HG02943 (cell line): ENCODE data around the gene EWSR1.

Source experiments
- ATAC-seq: cut with Tn5 transposase; IDR thresholded peaks from one replicate; pipeline ENCODE4 v1.9.1; 2021; ENCODE audit warnings: mild to moderate bottlenecking, low read depth, moderate library complexity; ENCODE audit not compliant: unreplicated experiment

The EWSR1 gene

DNA sequence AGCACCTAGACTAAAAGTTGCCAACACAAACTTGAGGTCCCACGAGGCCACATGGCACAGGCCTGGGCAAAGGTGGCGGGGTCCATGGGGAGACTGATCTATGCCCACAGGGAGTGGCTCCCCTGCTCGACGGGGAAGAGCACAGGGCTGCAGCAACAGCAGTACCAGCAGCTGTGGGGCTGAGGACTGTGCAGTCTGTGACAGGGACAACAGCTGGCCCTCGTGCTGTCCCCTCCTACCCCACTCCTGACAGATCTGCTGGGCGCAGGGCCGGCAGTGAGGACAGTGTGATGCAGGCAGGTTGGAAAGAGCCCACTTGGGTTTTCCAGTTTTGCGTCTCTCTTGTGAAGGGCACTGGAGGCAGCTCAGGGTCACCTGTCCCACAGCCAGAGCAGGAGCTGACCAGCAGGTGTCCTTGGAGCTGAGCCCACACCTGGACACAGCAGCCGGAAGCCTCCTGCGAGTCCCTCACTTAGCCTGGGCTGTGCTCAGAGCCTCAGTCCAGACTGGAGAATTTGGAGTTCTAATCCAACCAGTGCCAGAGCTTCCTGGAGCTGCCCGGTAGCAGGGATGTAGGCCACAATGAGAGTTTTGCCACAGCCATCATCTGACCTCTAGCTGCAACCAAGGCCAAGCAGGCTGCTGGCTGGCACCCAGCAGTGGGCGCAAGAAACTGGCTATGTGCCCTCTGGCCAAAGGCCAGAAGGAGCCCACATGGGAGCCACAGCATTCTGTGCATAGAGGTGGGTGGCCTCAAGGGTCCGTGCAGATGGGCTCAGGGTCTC lies 34.8 kb downstream of the EWSR1 start:
- ATAC-seq: no peak

DNA sequence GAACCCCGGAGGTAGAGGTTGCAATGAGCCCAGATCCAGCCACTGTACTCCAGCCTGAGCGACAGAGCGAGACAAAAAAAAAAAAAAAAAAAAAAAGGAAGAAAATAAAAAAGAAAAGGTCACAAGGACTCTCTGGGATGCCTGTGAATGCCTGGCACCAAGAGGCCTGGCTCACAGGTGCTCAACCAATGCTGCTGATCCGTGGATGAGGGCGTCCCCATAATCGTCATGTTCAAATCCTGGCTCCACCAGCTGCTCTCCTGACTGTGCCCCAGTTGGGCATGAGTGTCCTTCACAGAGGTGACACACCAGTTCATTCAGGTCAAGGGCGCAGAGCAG lies 37.7 kb downstream of the EWSR1 start:
- ATAC-seq: no peak

DNA sequence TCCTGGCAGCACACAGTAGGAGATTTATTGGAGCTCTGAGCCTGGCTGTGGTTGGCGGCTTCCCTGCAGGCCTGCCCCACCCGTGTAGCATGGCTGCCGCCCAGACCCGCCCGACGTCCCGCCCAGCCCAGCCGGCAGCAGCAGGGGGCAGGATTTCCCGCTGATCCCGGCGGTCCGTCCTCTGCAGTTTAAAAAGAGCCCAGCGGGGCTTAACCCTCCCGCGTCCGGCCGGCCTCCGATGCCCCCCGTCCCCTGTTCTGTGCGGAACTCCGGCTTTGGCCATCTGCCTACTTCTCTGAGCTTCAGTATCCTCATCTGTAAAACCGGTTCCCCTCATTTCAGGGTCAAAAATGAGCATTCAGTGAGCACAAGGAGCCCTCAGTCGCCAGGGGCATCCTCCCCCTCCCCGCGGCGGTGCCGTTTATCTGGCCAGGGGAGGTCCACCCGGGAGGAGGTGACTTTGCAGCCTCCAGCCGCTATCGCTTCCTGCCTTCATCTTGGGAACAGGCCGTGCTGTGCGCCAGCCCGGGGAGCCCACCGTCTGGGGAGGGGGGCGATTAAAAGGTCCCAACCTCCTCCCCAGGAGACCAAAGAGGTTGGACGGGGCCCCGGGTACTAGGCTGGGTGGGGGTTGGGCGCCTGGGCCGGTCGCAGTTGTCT lies 38.2 kb downstream of the EWSR1 start, which contains the start of gene GAS2L1:
TSS of gene GAS2L1 (plus strand) at position 476 of the 660 bp plus-strand sequence. CDS start 1,456 bp downstream, outside the sequence.
- no peak for ATAC-seq

DNA sequence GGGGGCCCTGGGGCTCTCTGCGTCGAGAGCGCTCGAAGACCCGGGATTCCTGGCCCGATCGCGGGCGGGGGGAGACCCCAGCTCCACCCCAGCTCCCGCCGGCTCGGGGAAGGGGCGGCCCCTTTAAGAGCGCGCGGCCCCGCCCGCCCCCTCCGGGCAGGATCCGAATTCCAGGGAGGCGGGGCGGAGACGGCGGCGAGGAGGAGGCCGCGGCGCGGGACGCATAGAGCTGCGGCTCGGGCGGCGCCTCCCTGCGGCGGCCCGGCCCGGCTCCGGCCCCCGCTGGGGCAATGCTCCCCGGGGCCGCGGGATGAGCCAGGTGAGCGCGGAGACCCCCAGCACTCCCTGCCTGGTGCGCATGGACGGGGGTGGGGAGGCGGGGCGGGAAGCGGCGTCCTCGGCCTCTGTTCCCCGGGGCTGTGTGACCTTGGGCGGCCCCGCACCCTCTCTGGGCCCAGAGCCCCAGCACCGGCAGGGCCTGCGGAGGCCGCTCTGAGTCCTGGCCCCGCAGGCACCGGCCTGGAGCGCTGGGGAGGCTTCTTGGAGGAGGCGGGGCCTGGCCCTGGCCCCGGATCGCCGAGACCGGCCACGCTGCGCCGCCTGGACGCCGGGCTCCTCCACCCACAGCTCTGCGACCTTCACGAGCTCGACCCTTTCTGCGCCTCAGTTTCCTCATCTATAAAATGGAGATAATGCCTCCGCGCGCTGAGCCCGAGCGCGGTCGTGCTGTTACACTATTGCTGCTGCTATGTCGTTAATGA lies 38.9 kb downstream of the EWSR1 start:
- ATAC-seq: no peak

DNA sequence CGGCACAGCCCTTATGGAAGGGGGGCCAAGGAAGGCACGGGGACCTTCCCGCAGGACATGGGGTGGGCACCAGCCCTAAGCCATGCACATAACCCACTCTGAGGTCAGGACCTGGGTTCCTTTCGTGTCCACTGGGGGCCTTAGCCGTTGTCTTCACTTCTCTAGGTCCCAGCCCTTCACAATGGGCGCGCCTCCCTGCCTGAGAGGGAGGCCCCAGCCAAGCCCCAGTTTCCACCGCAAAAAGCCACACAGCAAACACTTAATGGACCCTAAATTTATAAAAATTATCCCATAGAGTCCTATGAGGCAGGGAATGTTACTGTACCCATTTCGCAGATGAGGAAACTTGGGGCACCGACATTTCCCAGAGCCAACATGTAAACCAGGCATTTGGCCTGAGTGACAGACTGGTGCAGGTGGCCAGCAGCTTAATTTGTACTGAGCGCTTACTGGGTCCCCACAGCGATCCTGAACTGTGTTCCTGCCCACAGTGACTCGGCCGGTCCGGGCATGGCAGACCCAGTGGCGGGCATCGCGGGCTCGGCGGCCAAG lies 39.6 kb downstream of the EWSR1 start:
- no peak for ATAC-seq

DNA sequence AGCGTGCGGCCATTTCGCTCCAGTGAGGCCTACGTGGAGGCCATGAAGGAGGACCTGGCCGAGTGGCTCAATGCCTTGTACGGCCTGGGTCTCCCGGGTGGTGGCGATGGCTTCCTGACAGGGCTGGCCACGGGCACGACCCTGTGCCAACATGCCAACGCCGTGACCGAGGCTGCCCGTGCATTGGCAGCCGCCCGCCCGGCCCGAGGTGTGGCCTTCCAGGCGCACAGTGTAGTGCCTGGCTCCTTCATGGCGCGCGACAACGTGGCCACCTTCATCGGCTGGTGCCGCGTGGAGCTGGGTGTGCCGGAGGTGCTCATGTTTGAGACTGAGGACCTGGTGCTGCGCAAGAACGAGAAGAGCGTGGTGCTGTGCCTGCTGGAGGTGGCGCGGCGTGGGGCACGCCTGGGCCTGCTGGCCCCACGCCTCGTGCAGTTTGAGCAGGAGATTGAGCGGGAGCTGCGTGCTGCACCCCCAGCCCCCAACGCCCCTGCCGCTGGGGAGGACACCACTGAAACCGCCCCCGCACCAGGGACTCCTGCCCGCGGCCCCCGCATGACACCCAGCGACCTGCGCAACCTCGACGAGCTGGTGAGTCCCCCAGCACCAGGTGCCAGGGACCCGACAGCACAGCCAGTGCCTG lies 40.2 kb downstream of the EWSR1 start:
- no peak for ATAC-seq

DNA sequence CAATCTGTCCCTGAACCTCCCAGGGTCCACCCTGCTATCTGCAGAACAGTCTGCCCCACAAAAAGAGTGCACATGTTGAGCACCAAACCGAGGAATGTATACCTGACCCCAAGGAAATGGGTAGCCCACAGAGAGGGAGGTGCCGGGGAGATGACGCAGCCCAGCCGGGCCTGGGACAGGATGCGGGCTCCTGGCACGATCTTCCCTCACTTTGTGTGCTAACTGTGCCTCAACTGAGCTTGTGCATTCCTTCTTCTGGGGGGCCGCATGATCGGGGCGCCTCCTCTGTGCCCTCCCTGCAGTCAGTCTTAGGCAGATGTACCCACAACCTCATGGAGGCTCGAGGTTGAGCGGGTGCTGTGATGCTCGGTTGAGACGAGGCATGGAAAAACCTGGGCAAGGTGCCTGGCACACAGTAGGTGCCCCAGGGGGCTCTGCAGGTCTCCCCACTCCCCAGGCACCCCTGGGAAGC lies 40.8 kb downstream of the EWSR1 start:
- ATAC-seq: no peak

DNA sequence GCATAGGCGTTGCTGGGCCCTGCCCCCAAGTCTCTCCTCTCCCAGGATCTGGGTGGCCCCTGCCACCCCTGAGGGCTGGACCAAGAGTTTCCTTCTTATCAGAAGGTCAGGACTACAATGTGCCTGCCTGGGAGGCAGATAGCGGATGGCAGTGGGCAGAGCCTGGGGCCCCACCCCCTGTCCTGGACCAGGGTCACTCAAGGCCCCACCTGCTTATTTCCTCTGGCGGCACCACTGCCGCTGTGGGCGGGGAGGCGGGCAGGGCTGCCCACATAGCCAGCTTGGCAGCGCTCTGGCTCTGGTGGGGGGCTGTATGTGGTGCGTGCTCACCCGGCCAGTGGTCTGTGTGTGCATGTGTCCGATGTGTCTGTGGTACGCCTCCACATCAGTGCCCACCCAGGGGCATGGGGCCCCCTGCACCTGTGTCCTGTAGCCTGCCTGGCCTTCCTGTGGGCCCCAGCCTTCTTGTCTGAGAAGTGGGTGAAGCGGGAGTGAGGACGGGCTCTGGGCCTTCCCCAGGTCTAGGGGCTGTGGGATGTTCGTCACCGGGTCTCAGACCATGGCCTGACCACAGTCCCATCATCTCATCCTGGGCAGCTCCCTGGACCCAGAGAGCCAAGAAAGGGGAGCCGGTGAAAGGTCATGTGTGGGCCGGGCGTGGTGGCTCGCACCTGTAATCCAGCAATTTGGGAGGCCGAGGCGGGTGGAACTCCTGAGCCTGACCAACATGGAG lies 41.4 kb downstream of the EWSR1 start:
- ATAC-seq: no peak

DNA sequence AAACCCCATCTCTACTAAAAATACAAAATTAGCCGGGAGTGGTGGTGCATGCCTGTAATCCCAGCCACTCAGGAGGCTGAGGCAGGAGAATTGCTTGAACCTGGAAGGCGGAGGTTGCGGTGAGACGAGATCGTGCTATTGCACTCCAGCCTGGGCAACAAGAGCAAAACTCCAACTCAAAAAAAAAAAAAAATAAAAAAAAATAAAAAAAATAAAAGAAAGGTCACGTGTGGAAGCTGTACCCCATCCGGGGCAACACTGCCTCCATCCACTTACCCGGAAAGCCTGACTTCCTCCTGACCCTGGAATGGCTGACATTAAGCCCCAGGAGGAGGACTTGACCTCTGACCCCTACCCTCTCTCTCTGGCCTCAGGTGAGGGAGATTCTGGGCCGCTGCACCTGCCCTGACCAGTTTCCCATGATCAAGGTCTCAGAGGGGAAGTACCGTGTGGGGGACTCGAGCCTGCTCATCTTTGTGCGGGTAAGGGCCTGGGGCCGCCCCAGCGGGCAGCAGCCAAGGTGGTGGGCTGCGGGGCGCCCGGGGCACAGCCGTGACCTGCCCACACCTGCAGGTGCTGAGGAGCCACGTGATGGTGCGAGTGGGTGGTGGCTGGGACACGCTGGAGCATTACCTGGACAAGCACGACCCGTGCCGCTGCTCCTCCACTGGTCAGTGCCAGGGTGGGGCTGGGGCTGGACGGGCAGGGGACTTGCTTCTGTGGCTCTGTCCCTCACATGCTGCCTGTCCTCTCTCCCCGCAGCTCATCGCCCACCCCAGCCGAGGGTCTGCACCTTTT lies 42.2 kb downstream of the EWSR1 start:
- ATAC-seq: no peak

DNA sequence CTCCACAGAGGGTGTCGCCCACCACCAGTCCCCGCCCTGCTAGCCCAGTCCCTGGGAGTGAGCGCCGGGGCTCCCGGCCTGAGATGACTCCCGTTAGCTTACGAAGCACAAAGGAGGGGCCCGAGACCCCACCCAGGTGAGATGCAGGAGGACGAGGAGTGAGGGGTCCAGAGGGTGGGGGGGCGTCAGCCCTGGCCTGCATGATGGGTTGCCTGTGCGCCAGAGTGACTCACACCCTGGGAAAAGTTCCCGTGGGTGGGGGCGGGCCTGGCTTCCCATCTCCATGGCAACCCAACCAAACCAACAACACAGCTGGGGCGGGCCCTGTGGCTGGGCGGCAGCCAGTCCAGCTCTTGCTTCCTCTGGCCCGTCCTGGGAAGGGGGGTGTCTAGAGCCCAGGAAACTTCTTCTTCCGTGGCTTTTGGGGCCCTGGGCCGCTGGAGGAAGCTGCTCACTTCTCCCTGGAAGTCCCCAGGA lies 42.8 kb downstream of the EWSR1 start:
- ATAC-seq: no peak

DNA sequence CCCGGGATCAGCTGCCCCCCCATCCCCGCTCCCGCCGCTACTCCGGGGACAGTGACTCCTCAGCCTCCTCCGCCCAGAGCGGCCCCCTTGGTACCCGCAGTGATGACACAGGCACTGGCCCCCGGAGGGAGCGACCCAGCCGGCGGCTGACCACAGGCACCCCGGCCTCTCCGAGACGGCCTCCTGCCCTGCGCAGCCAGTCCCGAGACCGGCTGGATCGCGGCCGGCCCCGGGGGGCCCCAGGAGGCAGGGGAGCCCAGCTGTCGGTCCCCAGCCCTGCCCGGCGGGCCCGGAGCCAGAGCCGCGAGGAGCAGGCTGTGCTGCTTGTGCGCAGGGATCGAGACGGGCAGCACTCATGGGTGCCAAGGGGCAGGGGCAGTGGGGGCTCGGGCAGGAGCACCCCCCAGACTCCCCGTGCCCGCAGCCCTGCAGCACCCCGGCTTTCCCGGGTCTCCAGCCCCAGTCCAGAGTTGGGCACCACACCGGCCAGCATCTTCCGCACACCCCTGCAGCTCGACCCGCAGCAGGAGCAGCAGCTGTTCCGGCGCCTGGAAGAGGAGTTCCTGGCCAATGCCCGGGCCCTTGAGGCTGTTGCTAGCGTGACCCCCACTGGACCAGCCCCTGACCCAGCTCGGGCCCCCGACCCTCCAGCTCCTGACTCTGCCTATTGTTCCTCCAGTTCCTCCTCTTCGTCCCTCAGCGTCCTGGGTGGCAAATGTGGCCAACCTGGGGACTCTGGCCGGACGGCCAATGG lies 43.6 kb downstream of the EWSR1 start:
- no peak for ATAC-seq

DNA sequence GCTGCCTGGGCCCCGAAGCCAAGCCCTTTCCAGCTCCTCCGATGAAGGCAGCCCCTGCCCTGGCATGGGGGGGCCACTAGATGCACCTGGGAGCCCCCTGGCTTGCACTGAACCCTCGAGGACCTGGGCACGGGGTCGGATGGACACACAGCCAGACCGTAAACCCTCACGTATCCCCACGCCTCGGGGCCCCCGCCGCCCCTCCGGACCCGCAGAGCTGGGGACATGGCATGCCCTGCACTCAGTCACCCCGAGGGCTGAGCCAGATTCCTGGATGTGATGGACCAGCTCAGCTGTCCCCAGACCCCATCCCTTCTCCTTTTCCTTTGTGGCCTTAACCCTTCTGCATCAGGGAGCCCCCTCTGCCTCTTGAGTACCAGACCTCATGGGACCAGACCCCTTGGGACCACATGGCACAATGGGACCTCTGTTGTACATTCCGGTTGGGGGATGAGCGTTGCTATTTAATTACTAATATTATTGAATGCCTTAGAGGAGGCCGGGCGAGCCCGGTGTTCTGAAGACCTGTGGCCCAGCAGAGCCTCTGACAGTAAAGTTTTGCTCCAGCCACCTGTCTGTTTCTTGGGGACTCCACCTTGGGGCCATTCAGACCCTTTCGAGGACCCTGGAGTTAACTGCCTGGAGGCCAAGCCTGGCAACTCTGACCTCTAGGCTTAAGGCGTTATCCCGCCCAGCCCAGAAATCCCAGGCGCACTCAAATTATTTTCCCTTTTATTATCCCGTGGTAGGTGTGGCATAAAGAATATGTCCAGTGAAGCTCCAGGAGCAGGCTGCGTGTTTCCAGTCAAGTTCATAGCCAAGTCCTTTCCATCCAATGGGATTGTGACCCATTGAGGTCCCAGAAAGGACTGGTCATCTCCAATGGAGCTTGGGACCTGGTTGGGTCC lies 44.4 kb downstream of the EWSR1 start:
- ATAC-seq: no peak

DNA sequence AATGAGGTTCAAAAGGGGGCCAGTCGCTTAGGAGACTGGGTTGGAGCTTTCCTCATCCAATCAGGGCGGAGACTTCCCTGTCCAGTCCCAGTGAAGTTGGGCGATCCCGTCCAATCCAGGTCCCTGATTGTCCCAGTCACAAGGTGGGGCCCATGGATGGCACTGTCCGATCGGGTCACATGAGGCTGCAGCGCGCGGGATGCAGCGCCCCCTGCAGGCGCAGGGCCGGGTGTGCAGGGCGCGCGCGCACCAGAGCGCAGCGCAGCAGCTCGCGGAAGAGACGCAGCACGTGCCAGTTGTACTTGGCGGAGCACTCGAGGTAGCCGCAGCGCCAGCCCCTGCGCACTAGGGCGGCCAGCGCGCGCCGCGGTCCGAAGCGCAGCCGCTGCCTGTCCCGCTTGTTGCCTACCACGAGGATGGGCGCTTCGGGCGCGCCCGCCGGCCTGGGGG lies 45.1 kb downstream of the EWSR1 start:
- no peak for ATAC-seq

DNA sequence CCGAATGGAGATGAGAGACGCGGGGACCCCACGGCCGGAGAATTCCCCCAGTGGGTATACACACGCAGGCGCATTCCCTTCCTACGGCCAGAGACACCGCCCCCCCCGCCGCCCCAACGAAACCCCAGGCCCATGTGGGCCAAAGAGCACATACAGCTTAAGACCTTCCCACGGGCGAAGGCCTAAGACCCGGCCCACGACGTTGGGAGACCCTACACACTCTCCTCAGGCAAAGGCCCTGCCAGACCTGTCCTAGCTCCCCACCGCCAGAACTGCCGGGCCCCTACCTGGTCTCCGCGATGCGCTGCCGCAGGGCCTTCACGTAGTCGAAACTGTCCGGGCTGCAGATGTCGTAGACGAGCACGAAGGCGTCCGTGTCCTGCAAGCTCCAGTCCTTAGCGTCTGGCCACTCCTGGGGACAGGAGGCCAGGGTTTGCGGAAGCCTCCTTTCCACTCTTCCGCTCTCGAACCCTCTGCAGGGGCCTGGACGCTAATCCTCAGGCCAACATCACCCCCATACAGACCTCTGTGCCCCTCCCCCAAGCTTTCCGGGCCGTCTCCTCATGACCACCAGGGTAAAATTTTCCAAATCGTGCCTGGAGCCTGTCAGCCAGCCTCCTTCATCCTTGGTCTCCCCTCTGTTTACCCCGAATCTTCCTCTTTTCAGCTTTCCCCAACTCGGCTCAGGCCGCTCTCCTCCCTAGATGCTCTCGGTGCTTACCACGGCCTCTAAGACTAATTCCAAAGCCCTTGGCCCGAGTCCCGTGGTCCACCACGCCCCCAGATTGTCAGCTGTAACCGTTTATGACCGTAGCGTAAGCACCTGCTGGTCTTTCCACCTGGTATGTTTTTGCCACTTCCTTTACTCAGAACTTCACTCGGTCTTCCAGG lies 45.8 kb downstream of the EWSR1 start:
- ATAC-seq: no peak

DNA sequence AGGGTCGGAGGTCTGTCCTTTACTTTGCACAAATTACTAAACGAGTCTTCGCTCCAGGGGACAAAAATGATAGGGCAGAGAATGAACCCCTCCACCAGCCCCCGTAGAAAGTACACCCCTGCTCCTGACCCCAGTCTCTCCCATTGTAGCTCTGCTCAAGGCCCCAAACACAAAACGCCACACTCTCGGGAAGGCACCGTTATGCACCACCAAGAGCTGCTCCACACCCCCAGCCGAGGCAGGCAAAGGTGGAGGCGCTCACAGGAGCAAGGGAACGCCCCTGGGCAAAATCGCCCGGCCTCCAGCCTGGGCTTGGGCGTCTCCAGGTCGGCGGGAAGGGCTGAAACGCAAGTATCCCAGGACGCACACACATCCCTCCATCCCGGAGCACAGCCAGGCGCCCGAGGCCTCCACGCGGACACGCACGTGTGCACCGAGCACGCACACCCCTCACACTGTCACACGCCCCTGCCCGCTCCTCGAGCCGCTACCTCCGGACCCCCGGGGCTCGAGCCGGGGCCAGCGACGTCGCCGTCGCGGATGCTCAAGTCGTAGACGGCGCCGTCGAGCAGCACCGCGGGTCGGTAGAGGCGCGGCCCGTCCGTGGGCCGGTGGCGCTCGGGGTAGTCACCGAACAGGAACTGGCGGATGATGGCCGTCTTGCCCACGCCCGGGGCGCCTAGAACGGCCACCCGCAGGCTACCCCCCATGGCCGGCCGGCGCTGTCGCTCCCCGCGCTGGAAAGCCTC lies 46.6 kb downstream of the EWSR1 start:
- ATAC-seq: no peak
